ENCODE measurements around the gene SLC49A3. TPM values are rescaled to one million over a fixed set of nuclear protein-coding genes. Genes with fewer than 3 reads are reported as not detected.

SLC49A3 gene
- total RNA-seq, 2 donors from 2014 or later: 15.1 to 16.4 TPM

GRCh38 chr4:721261-722168 lies 32.6 kb upstream of the SLC49A3 start:
- Histone ChIP-seq H3K27ac (ENCODE audit: low read depth, low read length) (no peak overlapping the region), H3K4me3 (ENCODE audit: low read length) (no peak overlapping the region), H3K36me3 (ENCODE audit: control insufficient read depth, insufficient read depth, low read length) (peaks cover 13% of the 10 kb centered on the region), H3K27me3 (ENCODE audit: control insufficient read depth, insufficient read depth, low read length, poor library complexity, severe bottlenecking) (no peaks in the 10 kb centered on the region), H3K4me1 (ENCODE audit: control insufficient read depth, insufficient read depth, low read length) (no peaks in the 10 kb centered on the region), H3K9me3 (ENCODE audit: control insufficient read depth, low read length) (no peaks in the 10 kb centered on the region), H3K9ac (ENCODE audit: extremely low read depth, low read length, poor library complexity, severe bottlenecking) (no peak overlapping the region)
- H3K36me3 Mint-ChIP-seq (ENCODE audit: low read depth): peaks cover 51% of the 10 kb centered on the region
- no peaks in the 10 kb centered on the region for H3K9me3 Mint-ChIP-seq
- WGBS, 2 experiments (ENCODE audit: insufficient coverage in 1 of 2, insufficient read length in 1 of 2): 97 to 99% methylated on average over 19 to 31 of the region's 31 CpGs
- TF ChIP-seq CTCF (conservative IDR thresholded peaks at IDR 0.05): no peak
- no peak overlapping the region for H3K4me3 Mint-ChIP-seq
- no peak overlapping the region for H3K27ac Mint-ChIP-seq
- no peaks in the 10 kb centered on the region for H3K4me1 Mint-ChIP-seq
- no peak for DNase-seq
- no peaks in the 10 kb centered on the region for H3K27me3 Mint-ChIP-seq (ENCODE audit: insufficient read depth)

- Histone ChIP-seq H3K27ac (ENCODE audit: low read depth, low read length) (no peak overlapping the region), H3K9me3 (ENCODE audit: control insufficient read depth, low read length) (no peaks in the 10 kb centered on the region), H3K4me1 (ENCODE audit: control insufficient read depth, insufficient read depth, low read length) (no peaks in the 10 kb centered on the region), H3K4me3 (ENCODE audit: low read length) (no peak overlapping the region), H3K27me3 (ENCODE audit: control insufficient read depth, insufficient read depth, low read length, poor library complexity, severe bottlenecking) (no peaks in the 10 kb centered on the region), H3K36me3 (ENCODE audit: control insufficient read depth, insufficient read depth, low read length) (peaks cover 13% of the 10 kb centered on the region), H3K9ac (ENCODE audit: extremely low read depth, low read length, poor library complexity, severe bottlenecking) (no peak overlapping the region)
- Mint-ChIP-seq H3K4me1 (no peaks in the 10 kb centered on the region), H3K9me3 (no peaks in the 10 kb centered on the region), H3K27ac (no peak overlapping the region), H3K27me3 (ENCODE audit: insufficient read depth) (no peaks in the 10 kb centered on the region), H3K4me3 (no peak overlapping the region), H3K36me3 (ENCODE audit: low read depth) (peaks cover 51% of the 10 kb centered on the region)
- no peak for TF ChIP-seq CTCF (conservative IDR thresholded peaks at IDR 0.05)
- no peak for DNase-seq
- 95 to 97% methylated on average over 59 of the region's 59 CpGs for WGBS, 2 experiments (ENCODE audit: insufficient coverage in 1 of 2, insufficient read length in 1 of 2)
Observed at GRCh38 chr4:720111-720860, 31.3 kb upstream of the SLC49A3 start.

- H3K4me1 Mint-ChIP-seq: no peaks in the 10 kb centered on the region
- WGBS, 2 experiments (ENCODE audit: insufficient coverage in 1 of 2, insufficient read length in 1 of 2): 93 to 98% methylated on average over 5 to 8 of the region's 8 CpGs
- peaks cover 46% of the 10 kb centered on the region for H3K36me3 Mint-ChIP-seq (ENCODE audit: low read depth)
- DNase-seq: no peak
- no peaks in the 10 kb centered on the region for H3K27me3 Mint-ChIP-seq (ENCODE audit: insufficient read depth)
- H3K4me1 ChIP-seq (ENCODE audit: control insufficient read depth, insufficient read depth, low read length): no peaks in the 10 kb centered on the region
- no peak overlapping the region for H3K4me3 ChIP-seq (ENCODE audit: low read length)
- H3K9me3 ChIP-seq (ENCODE audit: control insufficient read depth, low read length): no peaks in the 10 kb centered on the region
- no peak overlapping the region for H3K27ac Mint-ChIP-seq
- no peaks in the 10 kb centered on the region for H3K9me3 Mint-ChIP-seq
- no peak overlapping the region for H3K4me3 Mint-ChIP-seq
- no peak overlapping the region for H3K27ac ChIP-seq (ENCODE audit: low read depth, low read length)
- TF ChIP-seq CTCF (conservative IDR thresholded peaks at IDR 0.05): no peak
- no peak overlapping the region for H3K9ac ChIP-seq (ENCODE audit: extremely low read depth, low read length, poor library complexity, severe bottlenecking)
- no peaks in the 10 kb centered on the region for H3K27me3 ChIP-seq (ENCODE audit: control insufficient read depth, insufficient read depth, low read length, poor library complexity, severe bottlenecking)
- peaks cover 22% of the 10 kb centered on the region for H3K36me3 ChIP-seq (ENCODE audit: control insufficient read depth, insufficient read depth, low read length)
Observed at GRCh38 chr4:718460-718859, 29.5 kb upstream of the SLC49A3 start.
